Stimulated activated naive B cell treated with anti-CD40 and anti-IgM and Interleukin-4, amounts not matched to agents 10 μg/mL and 1 μg/mL and 100 μg/mL, for 72 hours (primary cell): Measurements from ENCODE around the gene RNF31.
A peak's percentile ranks its signal among the peaks of the same experiment; 100 is the strongest.
"Not testable (repeated sequence)": the region's sequence is repeated elsewhere in the genome, so short reads cannot be mapped to it uniquely, and the experiment has no call there.

ENCODE experiments used
- ATAC-seq, 2 donors: fragments of 150-1000 bp; cut with Tn5 transposase; replicated peaks; 2 replicates each; pipeline ENCODE4 v1.10.0; 2021; ENCODE audit warnings: moderate library complexity in 1 of 2
- DNase-seq: peaks from one replicate; pipeline ENCODE4 v3.0.0; 2021
- H3K27ac Mint-ChIP-seq: one replicate; pipeline ENCODE4 v1.8.0; 2022; ENCODE audit warnings: mild to moderate bottlenecking, mixed read lengths
- H3K27me3 Mint-ChIP-seq, 2 donors: one replicate each; pipeline ENCODE4 v1.8.0; 2022; ENCODE audit warnings: mixed read lengths in 2 of 2
- H3K36me3 Mint-ChIP-seq, 2 donors: one replicate each; pipeline ENCODE4 v1.8.0; 2022; ENCODE audit warnings: mixed read lengths in 2 of 2, mild to moderate bottlenecking in 1 of 2
- H3K4me1 Mint-ChIP-seq, 2 donors: one replicate each; pipeline ENCODE4 v1.8.0; 2022; ENCODE audit warnings: mixed read lengths in 2 of 2, mild to moderate bottlenecking in 1 of 2
- H3K4me3 Mint-ChIP-seq, 2 donors: one replicate each; pipeline ENCODE4 v1.8.0; 2022; ENCODE audit warnings: mild to moderate bottlenecking in 2 of 2, mixed read lengths in 2 of 2, moderate library complexity in 1 of 2
- H3K9me3 Mint-ChIP-seq, 2 donors: one replicate each; pipeline ENCODE4 v1.8.0; 2022; ENCODE audit warnings: mixed read lengths in 2 of 2, mild to moderate bottlenecking in 1 of 2

Gene RNF31

DNA sequence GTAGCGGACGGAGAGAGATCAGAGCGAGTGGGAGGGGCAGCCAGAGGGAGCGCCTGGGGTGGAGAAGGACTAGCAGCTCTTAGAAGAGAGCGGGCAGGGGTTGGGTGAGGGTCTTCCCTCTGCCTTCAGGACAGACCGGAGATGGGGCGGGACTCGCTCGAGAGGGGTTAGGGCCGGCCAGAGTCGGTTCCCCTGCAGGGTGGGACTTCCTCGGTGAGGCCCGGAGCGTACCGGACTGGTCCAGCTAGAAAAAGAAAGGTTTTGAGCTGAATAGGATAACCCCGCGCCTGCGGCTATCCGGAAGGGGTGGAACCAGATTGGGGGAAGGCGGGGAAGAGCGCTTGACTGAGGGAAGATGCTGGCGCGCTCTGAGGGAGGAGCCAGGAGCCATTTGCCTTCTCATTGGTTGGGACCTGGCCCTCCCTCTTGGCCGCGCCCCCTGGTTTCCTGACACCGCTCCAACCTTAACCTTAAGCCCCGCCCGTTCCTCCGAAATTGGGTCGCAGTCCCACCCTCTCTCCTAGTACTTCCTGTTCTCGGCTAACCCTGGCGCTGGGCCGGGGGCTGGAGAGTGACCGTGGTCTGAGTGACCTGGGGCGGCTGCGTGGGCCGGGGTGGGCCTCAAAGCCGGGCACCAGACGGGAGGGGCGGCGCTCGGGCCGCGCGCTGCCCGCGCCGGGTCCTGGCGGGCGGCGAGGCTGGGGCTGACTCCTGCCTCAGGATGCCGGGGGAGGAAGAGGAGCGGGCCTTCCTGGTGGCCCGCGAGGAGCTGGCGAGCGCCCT lies at the start of gene RNF31:
TSS of gene RNF31 (plus strand) at position 521 of the 783 bp plus-strand sequence. CDS start at position 722, 201 bp downstream.
- Mint-ChIP-seq H3K4me1 (peaks cover 40 to 72% of the 10 kb centered on the region in 2 donors), H3K36me3 (peaks cover 57 to 62% of the 10 kb centered on the region in 2 donors), H3K4me3 (peak within 1 kb of the TSS; percentile 96 to 97), H3K27ac (peak within 1 kb of the TSS; percentile 97), H3K9me3 (no peaks in the 10 kb centered on the region), H3K27me3 (no peaks in the 10 kb centered on the region)
- DNase-seq (peak; percentile 96), ATAC-seq (peak; percentile 87 to 88)

DNA sequence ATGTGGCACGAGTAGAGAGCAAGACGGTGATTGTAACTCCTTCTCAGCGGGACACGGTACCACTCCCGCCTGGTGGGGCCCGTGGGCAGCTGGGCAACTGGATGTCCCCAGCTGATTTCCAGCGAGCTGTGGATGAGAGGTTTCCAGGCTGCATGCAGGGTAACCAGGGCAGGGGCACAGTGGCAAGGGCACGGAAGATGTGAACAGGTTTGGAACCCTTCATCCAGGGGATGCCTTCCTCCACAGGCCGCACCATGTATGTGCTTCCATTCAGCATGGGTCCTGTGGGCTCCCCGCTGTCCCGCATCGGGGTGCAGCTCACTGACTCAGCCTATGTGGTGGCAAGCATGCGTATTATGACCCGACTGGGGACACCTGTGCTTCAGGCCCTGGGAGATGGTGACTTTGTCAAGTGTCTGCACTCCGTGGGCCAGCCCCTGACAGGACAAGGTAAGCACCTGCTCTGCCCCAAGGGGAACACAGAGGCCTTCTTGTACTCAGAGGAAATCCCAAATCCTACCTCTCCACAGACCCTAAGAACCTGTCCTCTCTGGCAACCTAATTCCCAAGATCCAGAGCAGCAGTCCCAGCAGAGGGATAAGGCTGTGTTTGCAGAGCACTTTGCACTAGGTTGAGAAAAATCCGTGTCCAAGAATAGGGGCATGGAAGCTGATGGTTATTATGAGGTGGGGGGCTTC lies 48.9 kb upstream of the RNF31 start:
- DNase-seq (no peak), ATAC-seq (no peak)
- peaks cover 21 to 35% of the 10 kb centered on the region in 2 donors for H3K4me1 Mint-ChIP-seq
- peaks cover 37 to 59% of the 10 kb centered on the region in 2 donors for H3K36me3 Mint-ChIP-seq
- H3K27ac Mint-ChIP-seq: peak overlapping the region; percentile 81
- H3K27me3 Mint-ChIP-seq: no peaks in the 10 kb centered on the region
- no peaks in the 10 kb centered on the region for H3K9me3 Mint-ChIP-seq
- no peak overlapping the region for H3K4me3 Mint-ChIP-seq

DNA sequence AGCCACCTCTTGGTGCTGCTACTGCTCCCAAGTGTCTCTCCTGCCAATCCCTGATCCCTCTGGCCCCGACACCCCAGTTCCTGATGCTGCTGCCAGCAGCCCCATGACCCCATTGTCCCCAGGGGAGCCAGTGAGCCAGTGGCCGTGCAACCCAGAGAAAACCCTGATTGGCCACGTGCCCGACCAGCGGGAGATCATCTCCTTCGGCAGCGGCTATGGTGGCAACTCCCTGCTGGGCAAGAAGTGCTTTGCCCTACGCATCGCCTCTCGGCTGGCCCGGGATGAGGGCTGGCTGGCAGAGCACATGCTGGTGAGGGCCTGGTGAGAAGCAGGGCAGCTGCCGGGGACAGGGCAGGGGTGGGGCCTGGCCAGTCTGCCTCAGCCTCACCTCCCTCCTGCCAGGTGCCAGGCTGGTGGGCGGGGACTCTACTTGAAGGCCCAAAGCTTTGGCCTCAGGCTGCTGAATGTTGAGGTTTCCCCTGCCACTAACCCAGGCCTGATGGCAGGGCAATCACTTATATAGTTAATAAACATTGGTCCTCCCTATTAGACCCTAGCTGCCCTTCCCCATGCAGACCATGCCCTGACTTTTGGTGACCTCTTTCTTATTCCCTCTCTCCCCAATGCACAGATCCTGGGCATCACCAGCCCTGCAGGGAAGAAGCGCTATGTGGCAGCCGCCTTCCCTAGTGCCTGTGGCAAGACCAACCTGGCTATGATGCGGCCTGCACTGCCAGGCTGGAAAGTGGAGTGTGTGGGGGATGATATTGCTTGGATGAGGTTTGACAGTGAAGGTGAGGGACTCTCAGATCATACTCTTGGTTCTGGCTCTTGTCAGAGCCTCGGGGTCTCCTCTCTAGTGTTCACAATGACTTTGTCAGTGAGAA lies 48.1 kb upstream of the RNF31 start:
- no peaks in the 10 kb centered on the region for H3K9me3 Mint-ChIP-seq

DNA sequence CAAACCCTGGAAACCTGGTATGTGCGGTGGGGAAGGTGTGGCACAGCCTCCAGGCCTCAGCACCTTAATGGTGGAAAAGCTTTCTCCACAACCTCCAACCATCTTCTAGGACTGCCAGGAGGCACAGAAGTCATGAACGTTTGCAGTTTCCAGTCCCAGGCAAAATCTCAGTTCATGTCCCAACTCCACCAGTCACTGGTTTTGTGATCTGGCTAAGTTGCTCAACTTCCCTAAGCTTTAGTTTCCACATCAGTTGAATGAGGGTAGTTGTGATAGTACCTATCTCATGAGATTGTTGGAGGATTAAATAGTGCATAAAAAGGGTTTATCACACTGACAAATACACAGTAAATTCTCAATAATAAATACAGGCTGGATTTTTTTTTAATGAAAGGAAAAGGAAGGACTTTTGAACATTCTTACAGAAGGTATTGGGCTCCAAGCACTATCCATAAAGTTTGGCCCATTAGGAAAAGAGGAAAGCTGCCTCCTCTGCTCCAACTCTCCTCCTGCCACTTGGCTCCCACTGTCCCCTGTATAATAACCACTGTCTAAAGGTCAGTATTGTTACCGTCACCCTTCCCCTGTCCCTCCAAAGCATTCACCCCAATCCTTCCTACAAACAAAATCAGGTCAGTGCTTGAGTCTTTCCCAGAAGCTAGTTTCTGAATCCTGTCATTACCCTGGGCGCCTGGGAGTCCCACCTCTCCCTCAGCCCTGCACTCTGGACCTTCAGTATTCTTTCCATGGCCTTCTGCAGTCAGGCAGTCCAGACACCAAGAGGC lies 46.9 kb upstream of the RNF31 start:
- Mint-ChIP-seq H3K27ac (peak overlapping the region; percentile 78), H3K36me3 (peaks cover 37 to 66% of the 10 kb centered on the region in 2 donors), H3K4me3 (no peak overlapping the region), H3K4me1 (peaks cover 15 to 20% of the 10 kb centered on the region in 2 donors), H3K27me3 (no peaks in the 10 kb centered on the region), H3K9me3 (peaks cover 0 to 4% of the 10 kb centered on the region in 2 donors)
- ATAC-seq: no peak
- DNase-seq: no peak

More for the DNA sequence above, 48.1 kb upstream of the RNF31 start:
- peaks cover 17 to 30% of the 10 kb centered on the region in 2 donors for H3K4me1 Mint-ChIP-seq
- DNase-seq (no peak), ATAC-seq (no peak)
- H3K27me3 Mint-ChIP-seq: no peaks in the 10 kb centered on the region
- H3K4me3 Mint-ChIP-seq: no peak overlapping the region
- H3K36me3 Mint-ChIP-seq: peaks cover 39 to 67% of the 10 kb centered on the region in 2 donors
- H3K27ac Mint-ChIP-seq: peak overlapping the region; percentile 81

DNA sequence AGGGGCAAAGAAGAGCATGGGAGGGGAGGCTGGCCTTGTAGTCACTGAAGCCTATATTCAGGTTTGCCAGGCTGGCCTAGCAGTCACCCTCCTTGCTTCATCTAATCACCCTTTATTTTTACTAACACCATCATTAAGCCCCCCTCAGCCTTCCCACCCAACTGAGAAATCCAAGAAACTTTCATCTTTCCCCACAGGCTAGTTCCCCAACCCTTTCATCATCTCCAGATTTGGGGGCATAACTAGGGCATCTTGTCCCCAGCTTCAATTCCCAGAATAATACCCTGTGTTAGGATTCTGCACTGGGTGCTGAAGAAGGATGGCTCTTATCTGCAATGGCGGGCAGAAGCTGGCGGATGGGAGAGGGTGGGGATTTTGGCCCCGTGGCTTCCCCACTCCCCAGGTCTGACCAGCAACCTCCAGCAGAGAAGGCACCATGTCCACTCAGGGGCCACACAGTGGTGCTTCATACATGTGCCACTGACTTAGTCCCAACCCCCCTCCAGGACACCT lies 46.3 kb upstream of the RNF31 start:
- ATAC-seq: no peak
- H3K4me1 Mint-ChIP-seq: peaks cover 13 to 17% of the 10 kb centered on the region in 2 donors
- peaks cover 35 to 62% of the 10 kb centered on the region in 2 donors for H3K36me3 Mint-ChIP-seq
- no peak overlapping the region for H3K4me3 Mint-ChIP-seq
- no peaks in the 10 kb centered on the region for H3K27me3 Mint-ChIP-seq
- DNase-seq: no peak
- peak overlapping the region; percentile 78 for H3K27ac Mint-ChIP-seq
- peaks cover 0 to 4% of the 10 kb centered on the region in 2 donors for H3K9me3 Mint-ChIP-seq

DNA sequence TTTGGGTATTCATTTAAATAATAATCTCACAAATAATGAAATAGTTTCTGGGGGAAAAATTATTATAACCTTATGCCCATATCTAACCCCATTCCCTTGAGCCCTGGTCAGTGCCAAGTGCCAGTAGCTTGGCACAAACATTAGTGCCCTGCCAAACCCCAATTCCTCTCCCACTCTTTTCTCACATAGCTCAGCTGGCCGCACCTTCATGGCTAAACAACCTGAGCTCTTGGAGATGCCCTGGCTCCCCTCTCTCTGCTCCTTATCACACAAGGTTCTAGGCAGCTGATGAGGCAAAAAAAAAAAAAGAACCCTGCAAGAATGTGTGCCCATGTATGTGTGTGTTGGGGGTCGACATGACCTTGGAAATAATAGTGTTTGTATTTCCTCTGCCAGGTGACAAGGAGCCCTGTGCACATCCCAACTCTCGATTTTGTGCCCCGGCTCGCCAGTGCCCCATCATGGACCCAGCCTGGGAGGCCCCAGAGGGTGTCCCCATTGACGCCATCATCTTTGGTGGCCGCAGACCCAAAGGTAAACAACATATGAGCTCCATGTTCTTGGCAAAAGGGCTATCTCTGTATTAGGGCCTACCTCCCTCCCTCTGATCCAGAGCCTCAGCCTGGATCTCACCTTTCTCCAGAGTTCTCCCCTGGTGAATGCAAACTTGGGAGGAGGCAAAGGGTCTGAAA lies 44.8 kb upstream of the RNF31 start:
- ATAC-seq (no peak), DNase-seq (no peak)
- Mint-ChIP-seq H3K9me3 (peaks cover 0 to 4% of the 10 kb centered on the region in 2 donors), H3K27me3 (no peaks in the 10 kb centered on the region), H3K36me3 (peaks cover 29 to 54% of the 10 kb centered on the region in 2 donors), H3K4me3 (no peak overlapping the region), H3K4me1 (peaks cover 9 to 12% of the 10 kb centered on the region in 2 donors), H3K27ac (no peak overlapping the region)

DNA sequence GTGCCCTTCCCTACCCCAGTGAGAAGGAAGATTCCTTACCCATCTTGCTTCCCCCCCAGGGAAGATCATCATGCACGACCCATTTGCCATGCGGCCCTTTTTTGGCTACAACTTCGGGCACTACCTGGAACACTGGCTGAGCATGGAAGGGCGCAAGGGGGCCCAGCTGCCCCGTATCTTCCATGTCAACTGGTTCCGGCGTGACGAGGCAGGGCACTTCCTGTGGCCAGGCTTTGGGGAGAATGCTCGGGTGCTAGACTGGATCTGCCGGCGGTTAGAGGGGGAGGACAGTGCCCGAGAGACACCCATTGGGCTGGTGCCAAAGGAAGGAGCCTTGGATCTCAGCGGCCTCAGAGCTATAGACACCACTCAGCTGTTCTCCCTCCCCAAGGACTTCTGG lies 43.8 kb upstream of the RNF31 start:
- peaks cover 9 to 14% of the 10 kb centered on the region in 2 donors for H3K4me1 Mint-ChIP-seq
- H3K27me3 Mint-ChIP-seq: no peaks in the 10 kb centered on the region
- peaks cover 0 to 4% of the 10 kb centered on the region in 2 donors for H3K9me3 Mint-ChIP-seq
- no peak for ATAC-seq
- DNase-seq: no peak
- H3K4me3 Mint-ChIP-seq: no peak overlapping the region
- no peak overlapping the region for H3K27ac Mint-ChIP-seq
- H3K36me3 Mint-ChIP-seq: peaks cover 25 to 50% of the 10 kb centered on the region in 2 donors

DNA sequence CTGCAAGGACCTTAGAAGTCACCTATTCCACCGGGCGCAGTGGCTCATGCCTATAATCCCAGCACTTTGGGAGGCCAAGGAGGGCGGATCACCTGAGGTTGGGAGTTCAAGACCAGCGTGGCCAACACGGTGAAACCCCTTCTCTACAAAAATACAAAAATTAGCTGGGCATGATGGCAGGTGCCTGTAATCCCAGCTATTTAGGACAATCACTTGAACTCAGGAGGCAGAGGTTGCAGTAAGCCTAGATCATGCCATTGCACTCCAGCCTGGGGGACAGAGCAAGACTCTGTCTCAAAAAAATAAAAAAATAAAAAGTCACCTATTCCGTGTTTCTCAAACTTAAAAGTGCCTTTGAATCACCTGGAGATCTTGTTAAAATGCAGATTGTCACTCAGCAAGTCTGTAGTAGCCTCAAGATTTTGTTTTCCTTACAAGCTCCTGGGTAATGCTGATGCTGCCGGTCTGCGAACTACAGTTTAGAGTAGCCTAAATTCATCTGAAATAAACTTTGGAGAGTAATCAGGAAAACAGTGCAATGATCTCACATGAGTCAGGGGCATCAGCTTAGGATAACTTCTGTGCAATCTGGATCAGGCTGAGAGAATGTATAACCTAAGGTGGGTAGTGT lies 41.6 kb upstream of the RNF31 start:
- H3K36me3 Mint-ChIP-seq: peaks cover 15 to 37% of the 10 kb centered on the region in 2 donors
- not testable (repeated sequence) for H3K27ac Mint-ChIP-seq

DNA sequence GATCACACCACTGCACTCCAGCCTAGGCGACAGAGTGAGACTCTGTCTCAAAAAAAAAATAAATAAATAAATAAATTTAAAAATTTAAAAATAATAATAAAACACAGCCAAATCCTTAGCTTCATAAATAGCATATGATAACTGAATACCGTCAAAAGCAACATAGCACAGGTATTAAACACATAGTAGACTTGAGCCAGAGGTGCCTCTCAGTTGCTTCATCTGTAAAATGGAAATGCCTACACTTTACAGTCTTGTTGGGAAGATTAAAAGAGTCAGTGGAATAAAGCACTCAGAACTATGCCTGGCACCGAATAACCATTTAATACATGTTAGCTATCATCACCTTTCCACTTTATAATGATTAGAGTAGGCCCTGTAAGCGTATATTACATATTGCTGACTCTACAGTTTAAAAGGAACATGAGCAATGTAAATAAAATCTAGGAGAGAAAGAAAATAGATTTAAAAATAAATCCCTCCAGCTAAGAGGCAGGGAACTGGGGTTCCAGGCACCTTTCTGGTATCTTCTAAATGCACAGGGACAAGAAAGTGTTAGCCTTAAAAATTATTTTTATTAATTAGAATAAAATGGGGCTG lies 40.5 kb upstream of the RNF31 start:
- H3K27ac Mint-ChIP-seq: no peak overlapping the region
- ATAC-seq (no peak), DNase-seq (no peak)
- H3K9me3 Mint-ChIP-seq: peaks cover 0 to 4% of the 10 kb centered on the region in 2 donors
- peaks cover 8 to 15% of the 10 kb centered on the region in 2 donors for H3K4me1 Mint-ChIP-seq
- no peaks in the 10 kb centered on the region for H3K27me3 Mint-ChIP-seq
- H3K4me3 Mint-ChIP-seq: no peak overlapping the region
- peaks cover 11 to 29% of the 10 kb centered on the region in 2 donors for H3K36me3 Mint-ChIP-seq

More for the DNA sequence above, 41.6 kb upstream of the RNF31 start:
- DNase-seq, H3K4me3 Mint-ChIP-seq, ATAC-seq, H3K9me3 Mint-ChIP-seq, H3K27me3 Mint-ChIP-seq: not testable (repeated sequence)
- H3K4me1 Mint-ChIP-seq: peaks cover 10 to 18% of the 10 kb centered on the region in 2 donors

DNA sequence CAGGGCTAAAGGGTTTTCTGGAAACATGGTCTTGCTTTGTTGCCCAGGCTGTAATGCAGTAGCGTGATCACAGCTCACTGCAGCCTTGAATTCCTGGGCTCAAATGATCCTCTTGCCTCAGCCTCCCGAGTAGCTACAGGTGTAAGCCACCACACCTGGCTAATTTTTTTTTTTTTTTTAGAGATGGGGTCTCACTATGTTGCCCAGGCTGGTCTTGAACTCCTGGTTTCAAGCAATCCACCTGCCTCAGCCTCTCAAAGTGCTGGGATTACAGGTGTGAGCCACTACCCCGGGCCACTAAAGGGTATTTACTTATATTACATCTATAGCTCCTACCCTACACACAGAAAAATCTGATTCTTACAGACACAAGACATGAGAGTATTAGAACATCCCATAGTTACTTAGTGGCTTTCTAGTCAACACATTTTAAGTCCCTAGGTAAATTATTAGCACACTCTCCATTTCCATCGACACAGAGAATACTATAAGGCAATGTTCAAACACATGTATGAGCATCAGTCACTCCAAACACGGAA lies 38.9 kb upstream of the RNF31 start:
- Mint-ChIP-seq H3K4me3 (peak overlapping the region; percentile 8 to 55), H3K9me3 (peaks cover 0 to 4% of the 10 kb centered on the region in 2 donors), H3K27ac (peak overlapping the region; percentile 90), H3K36me3 (peaks cover 1 to 17% of the 10 kb centered on the region in 2 donors), H3K4me1 (peaks cover 8 to 15% of the 10 kb centered on the region in 2 donors), H3K27me3 (no peaks in the 10 kb centered on the region)
- no peak for DNase-seq
- no peak for ATAC-seq

DNA sequence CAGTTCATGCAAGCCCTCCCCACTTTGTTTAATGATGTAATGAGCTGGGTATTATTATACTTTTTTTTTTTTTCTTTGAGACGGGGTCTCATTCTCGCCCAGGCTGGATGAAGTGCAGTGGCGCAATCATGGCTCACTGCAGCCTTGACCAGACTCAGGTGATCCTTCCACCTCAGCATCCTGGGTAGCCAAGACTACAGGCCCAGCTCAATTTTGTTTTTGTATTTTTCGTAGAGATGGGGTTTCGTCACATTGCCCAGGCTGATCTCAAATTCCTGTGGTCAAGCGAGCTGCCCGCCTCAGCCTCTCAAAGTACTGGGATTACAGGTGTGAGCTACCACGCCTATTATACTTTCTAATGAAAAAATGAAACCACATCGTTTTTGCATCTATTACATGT lies 37.2 kb upstream of the RNF31 start:
- no peaks in the 10 kb centered on the region for H3K9me3 Mint-ChIP-seq
- H3K27me3 Mint-ChIP-seq: no peaks in the 10 kb centered on the region
- ATAC-seq (no peak), DNase-seq (no peak)
- H3K27ac Mint-ChIP-seq: no peak overlapping the region
- H3K36me3 Mint-ChIP-seq: peaks cover under 1 to 4% of the 10 kb centered on the region in 2 donors
- no peak overlapping the region for H3K4me3 Mint-ChIP-seq
- peaks cover 11 to 15% of the 10 kb centered on the region in 2 donors for H3K4me1 Mint-ChIP-seq

DNA sequence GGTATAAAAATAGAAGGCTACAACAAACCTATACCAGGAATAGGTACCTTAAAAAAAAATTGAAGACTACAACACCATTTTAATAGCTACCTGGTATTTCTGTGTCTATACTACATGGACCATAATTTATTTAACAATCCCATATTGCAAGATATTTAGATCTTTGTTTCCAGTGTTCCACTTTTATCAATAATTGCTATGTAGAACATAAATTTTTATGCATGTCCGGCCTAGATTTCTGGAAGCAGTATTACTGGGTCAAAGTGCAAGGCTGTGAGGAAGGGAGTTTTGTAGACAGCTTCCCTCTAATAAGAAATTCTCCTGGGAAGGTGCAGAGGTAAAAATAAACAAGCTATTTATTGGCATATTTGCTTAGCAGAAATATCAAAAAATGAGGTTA lies 36.8 kb upstream of the RNF31 start:
- no peak for ATAC-seq
- no peak for DNase-seq
- Mint-ChIP-seq H3K36me3 (peaks cover 5 to 7% of the 10 kb centered on the region in 2 donors), H3K27ac (no peak overlapping the region), H3K9me3 (no peaks in the 10 kb centered on the region), H3K27me3 (no peaks in the 10 kb centered on the region), H3K4me3 (no peak overlapping the region), H3K4me1 (peaks cover 15 to 20% of the 10 kb centered on the region in 2 donors)
